Neural cell (in vitro differentiated cells): ENCODE results near the gene NCKAP5. TPM values are rescaled to one million over a fixed set of nuclear protein-coding genes. Genes with fewer than 3 reads are reported as not detected.

Experiments
- H2AFZ ChIP-seq: fragments of 200-600, 300-800 bp; sonication (generic), shearing (Covaris generic); 2 replicates; pipeline ENCODE4 v1.6.0; 2014; ENCODE audit warnings: low read depth, mild to moderate bottlenecking, antibody characterized with exemption, low read length, moderate library complexity
- H3F3A ChIP-seq: fragments of 200-600 bp; shearing (Covaris generic); 2 replicates; pipeline ENCODE4 v1.6.1; 2016; ENCODE audit warnings: mild to moderate bottlenecking, moderate library complexity, mixed read lengths, antibody characterized with exemption, low read length; ENCODE audit not compliant: insufficient read depth, poor library complexity, severe bottlenecking
- H3K27ac ChIP-seq: fragments of 200-600, 300-800 bp; sonication (generic), shearing (Covaris generic); 2 replicates; pipeline ENCODE4 v1.5.1; 2014; ENCODE audit warnings: mild to moderate bottlenecking, low read length, moderate library complexity
- H3K27me3 ChIP-seq: fragments of 300-800, 200-600 bp; sonication (generic), shearing (Covaris generic); 2 replicates; pipeline ENCODE4 v1.6.0; 2014; ENCODE audit warnings: mild to moderate bottlenecking, low read depth, low read length, moderate library complexity; ENCODE audit not compliant: insufficient read depth
- H3K36me3 ChIP-seq: fragments of 300-800, 200-600 bp; sonication (generic), shearing (Covaris generic); 2 replicates; pipeline ENCODE4 v1.5.1; 2014; ENCODE audit warnings: mild to moderate bottlenecking, antibody characterized with exemption, low read length, moderate library complexity; ENCODE audit not compliant: insufficient read depth
- H3K4me2 ChIP-seq: fragments of 300-800, 200-600 bp; sonication (generic), shearing (Covaris generic); 2 replicates; pipeline ENCODE4 v1.6.0; 2014; ENCODE audit warnings: mild to moderate bottlenecking, low read length
- H3K4me3 ChIP-seq: fragments of 300-800, 200-600 bp; sonication (generic), shearing (Covaris generic); 2 replicates; pipeline ENCODE4 v1.5.1; 2014; ENCODE audit warnings: mild to moderate bottlenecking, low read length, moderate library complexity
- H3K79me2 ChIP-seq: fragments of 200-600 bp; shearing (Covaris generic); replicated peaks from 2 replicates; pipeline ENCODE4 v1.6.0; 2014; ENCODE audit warnings: mild to moderate bottlenecking, low read length, moderate library complexity; ENCODE audit not compliant: insufficient read depth
- H3K9ac ChIP-seq: fragments of 300-800, 200-600 bp; sonication (generic), shearing (Covaris generic); 2 replicates; pipeline ENCODE4 v1.6.1; 2016; ENCODE audit warnings: mild to moderate bottlenecking, low read length, mixed read lengths
- H3K9me2 ChIP-seq: fragments of 200-600 bp; shearing (Covaris generic); 2 replicates; pipeline ENCODE4 v1.6.1; 2016; ENCODE audit warnings: mild to moderate bottlenecking, low read length, mixed read lengths; ENCODE audit not compliant: insufficient read depth
- H3K9me3 ChIP-seq: fragments of 200-600, 300-800 bp; sonication (generic), shearing (Covaris generic); 2 replicates; pipeline ENCODE4 v1.6.1; 2016; ENCODE audit warnings: mild to moderate bottlenecking, mixed run types, low read length, moderate library complexity, mixed read lengths
- H4K20me1 ChIP-seq: fragments of 200-600 bp; shearing (Covaris generic); 2 replicates; pipeline ENCODE4 v1.6.1; 2016; ENCODE audit warnings: mild to moderate bottlenecking, mixed run types; ENCODE audit not compliant: insufficient read depth
- EP300 ChIP-seq: fragments of 450-650 bp; conservative IDR thresholded peaks from 2 replicates; pipeline ENCODE4 v1.6.1; 2014; ENCODE audit warnings: antibody characterized with exemption, mild to moderate bottlenecking, moderate library complexity; ENCODE audit not compliant: poor library complexity, severe bottlenecking
- EZH2 ChIP-seq: fragments of 200-600, 300-800 bp; shearing (Covaris generic), sonication (generic); IDR thresholded peaks from 2 replicates; pipeline ENCODE4 v1.6.1; 2014; ENCODE audit warnings: antibody characterized with exemption, low read length, borderline replicate concordance, mild to moderate bottlenecking; ENCODE audit not compliant: insufficient read depth, poor library complexity, severe bottlenecking
- MXI1 ChIP-seq: fragments of 450-650 bp; conservative IDR thresholded peaks from 2 replicates; pipeline ENCODE4 v1.6.1; 2014; ENCODE audit warnings: antibody characterized with exemption, mild to moderate bottlenecking; ENCODE audit not compliant: poor library complexity, severe bottlenecking
- POLR2AphosphoS5 ChIP-seq: IDR thresholded peaks from 2 replicates; pipeline ENCODE4 v1.6.1; 2012
- RAD21 ChIP-seq: fragments of 450-650 bp; conservative IDR thresholded peaks from 2 replicates; pipeline ENCODE4 v1.6.1; 2014; ENCODE audit warnings: antibody characterized with exemption, mild to moderate bottlenecking, moderate library complexity
- REST ChIP-seq: IDR thresholded peaks from 2 replicates; pipeline ENCODE4 v1.6.1; 2012; ENCODE audit warnings: borderline replicate concordance
- SMC3 ChIP-seq: fragments of 450-650 bp; conservative IDR thresholded peaks from 2 replicates; pipeline ENCODE4 v1.6.1; 2014; ENCODE audit warnings: antibody characterized with exemption, mild to moderate bottlenecking, moderate library complexity; ENCODE audit not compliant: poor library complexity
- TAF1 ChIP-seq: IDR thresholded peaks from 2 replicates; pipeline ENCODE4 v1.6.1; 2012; ENCODE audit warnings: low read depth
- polyA plus RNA-seq: library from polyadenylated mRNA; depleted of rRNA; stranded (reverse); fragments of >200 nt; gene quantifications from 2 replicates; pipeline ENCODE4 v1.2.3, GENCODE V29; 2014
- TF ChIP-seq, protein P1 (sequence below): fragments of 450-650 bp; IDR thresholded peaks from 2 replicates; pipeline ENCODE4 v1.5.1; 2014; ENCODE audit warnings: antibody characterized with exemption, mild to moderate bottlenecking, moderate library complexity; ENCODE audit not compliant: poor library complexity, severe bottlenecking

NCKAP5 gene
- polyA plus RNA-seq, 1 donor from 2014 or later: 2.4 TPM

DNA sequence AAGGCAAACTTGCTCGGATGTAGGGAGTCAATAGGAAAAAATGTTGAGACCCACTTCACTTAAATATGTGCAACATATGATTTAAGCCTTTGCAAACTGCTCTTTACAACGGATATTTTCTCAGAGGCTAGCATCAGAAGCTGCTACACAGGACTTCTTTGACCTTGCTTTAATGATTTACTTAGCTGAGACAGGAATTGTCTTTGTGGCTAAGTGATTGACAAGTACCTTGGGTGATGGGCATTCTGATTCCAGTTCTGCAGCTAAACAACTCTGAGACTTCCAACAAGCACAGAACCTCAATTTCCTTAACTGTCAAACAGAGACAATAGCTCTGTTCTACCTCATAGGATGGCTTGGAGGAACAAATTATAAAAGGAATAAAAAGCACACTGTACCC, 150.2 kb downstream of the NCKAP5 start:
- Histone ChIP-seq H3K79me2 (no peaks in the 10 kb centered on the region), H3K36me3 (no peaks in the 10 kb centered on the region), H3K9ac (no peak overlapping the region), H3F3A (no peaks in the 10 kb centered on the region), H4K20me1 (no peaks in the 10 kb centered on the region), H3K27me3 (no peaks in the 10 kb centered on the region), H3K4me3 (no peak overlapping the region), H3K27ac (no peak overlapping the region), H2AFZ (no peak overlapping the region), H3K9me2 (no peaks in the 10 kb centered on the region), H3K9me3 (no peaks in the 10 kb centered on the region), H3K4me2 (no peak overlapping the region)
- no peak for TF ChIP-seq REST
- TF ChIP-seq, protein P1, sequence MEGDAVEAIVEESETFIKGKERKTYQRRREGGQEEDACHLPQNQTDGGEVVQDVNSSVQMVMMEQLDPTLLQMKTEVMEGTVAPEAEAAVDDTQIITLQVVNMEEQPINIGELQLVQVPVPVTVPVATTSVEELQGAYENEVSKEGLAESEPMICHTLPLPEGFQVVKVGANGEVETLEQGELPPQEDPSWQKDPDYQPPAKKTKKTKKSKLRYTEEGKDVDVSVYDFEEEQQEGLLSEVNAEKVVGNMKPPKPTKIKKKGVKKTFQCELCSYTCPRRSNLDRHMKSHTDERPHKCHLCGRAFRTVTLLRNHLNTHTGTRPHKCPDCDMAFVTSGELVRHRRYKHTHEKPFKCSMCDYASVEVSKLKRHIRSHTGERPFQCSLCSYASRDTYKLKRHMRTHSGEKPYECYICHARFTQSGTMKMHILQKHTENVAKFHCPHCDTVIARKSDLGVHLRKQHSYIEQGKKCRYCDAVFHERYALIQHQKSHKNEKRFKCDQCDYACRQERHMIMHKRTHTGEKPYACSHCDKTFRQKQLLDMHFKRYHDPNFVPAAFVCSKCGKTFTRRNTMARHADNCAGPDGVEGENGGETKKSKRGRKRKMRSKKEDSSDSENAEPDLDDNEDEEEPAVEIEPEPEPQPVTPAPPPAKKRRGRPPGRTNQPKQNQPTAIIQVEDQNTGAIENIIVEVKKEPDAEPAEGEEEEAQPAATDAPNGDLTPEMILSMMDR: no peak
- no peak for TF ChIP-seq EP300
- TF ChIP-seq SMC3: no peak
- no peak for TF ChIP-seq RAD21
- TF ChIP-seq EZH2: no peak
- TF ChIP-seq POLR2AphosphoS5: no peak
- no peak for TF ChIP-seq MXI1
- no peak for TF ChIP-seq TAF1

GRCh38 chr2:133417415-133417814, 150.8 kb downstream of the NCKAP5 start:
- Histone ChIP-seq H3K27ac (no peak overlapping the region), H3K4me2 (no peak overlapping the region), H4K20me1 (no peaks in the 10 kb centered on the region), H3K9me2 (no peaks in the 10 kb centered on the region), H3F3A (no peaks in the 10 kb centered on the region), H3K79me2 (no peaks in the 10 kb centered on the region), H3K36me3 (no peaks in the 10 kb centered on the region), H3K9ac (no peak overlapping the region), H2AFZ (no peak overlapping the region), H3K9me3 (no peaks in the 10 kb centered on the region), H3K4me3 (no peak overlapping the region), H3K27me3 (no peaks in the 10 kb centered on the region)
- no peak for TF ChIP-seq SMC3

DNA sequence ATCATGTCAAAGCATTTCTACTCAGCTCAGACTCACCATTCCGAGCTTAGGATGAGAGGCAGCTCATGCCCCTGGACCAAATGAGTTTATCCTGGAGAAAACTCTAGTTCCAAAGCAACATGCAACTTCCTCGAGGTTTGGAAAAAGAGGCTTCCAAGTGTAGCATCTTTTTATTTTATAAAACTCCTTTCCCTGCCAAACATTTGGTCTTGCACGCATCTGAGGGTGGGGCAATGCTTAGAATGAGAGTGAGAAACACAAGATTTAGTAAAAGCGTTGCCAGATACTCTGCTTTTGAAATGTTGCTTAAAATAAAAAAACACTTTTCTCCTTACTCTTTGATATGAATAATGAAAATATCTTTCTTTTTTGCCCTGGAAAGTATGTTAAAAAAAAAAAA, 151.5 kb downstream of the NCKAP5 start:
- Histone ChIP-seq H3K79me2 (no peaks in the 10 kb centered on the region), H3K4me3 (no peak overlapping the region), H3K27ac (no peak overlapping the region), H3F3A (no peaks in the 10 kb centered on the region), H4K20me1 (no peaks in the 10 kb centered on the region), H3K27me3 (no peaks in the 10 kb centered on the region), H2AFZ (no peak overlapping the region), H3K4me2 (no peak overlapping the region), H3K9me2 (no peaks in the 10 kb centered on the region), H3K9me3 (no peaks in the 10 kb centered on the region), H3K9ac (no peak overlapping the region), H3K36me3 (no peaks in the 10 kb centered on the region)
- TF ChIP-seq TAF1: no peak
- TF ChIP-seq, protein P1: no peak
- no peak for TF ChIP-seq EZH2
- no peak for TF ChIP-seq POLR2AphosphoS5
- TF ChIP-seq MXI1: no peak
- no peak for TF ChIP-seq EP300
- TF ChIP-seq SMC3: no peak
- no peak for TF ChIP-seq REST
